Spleen (tissue), 7 donors: ENCODE measurements around the gene ZNF860.

Experiments used
- CTCF ChIP-seq, 11 experiments: fragments of 200-600 bp in 7 of 11; fragments of 450-650 bp in 4 of 11; sonication (generic) in 4 of 11; IDR thresholded peaks in 8 of 11; conservative IDR thresholded peaks in 3 of 11; 1 replicate in 7 of 11; 2 replicates in 4 of 11; pipeline versions ENCODE4 v1.4.0 to v1.8.0; 2016 to 2021; ENCODE audit warnings: antibody characterized with exemption in 11 of 11, inconsistent platforms in 4 of 11, mild to moderate bottlenecking in 1 of 11
- POLR2A ChIP-seq, 3 donors: fragments of 450-650 bp; IDR thresholded peaks; one replicate each; pipeline ENCODE4 v1.5.1; 2017; ENCODE audit warnings: antibody characterized with exemption in 3 of 3, mild to moderate bottlenecking in 1 of 3
- POLR2AphosphoS5 ChIP-seq, 3 donors: sonication (generic); formaldehyde crosslinking; IDR thresholded peaks; one replicate each; pipeline ENCODE4 v1.5.1; 2017; ENCODE audit warnings: antibody characterized with exemption in 3 of 3
- donor health status: DM: no; HTN: no; CAD: no; lungs with moderate emphysema.
- donor health status: DM: no; HTN: no; CAD: no.
- donor health status: DM: no; HTN: no; CAD: no.

DNA sequence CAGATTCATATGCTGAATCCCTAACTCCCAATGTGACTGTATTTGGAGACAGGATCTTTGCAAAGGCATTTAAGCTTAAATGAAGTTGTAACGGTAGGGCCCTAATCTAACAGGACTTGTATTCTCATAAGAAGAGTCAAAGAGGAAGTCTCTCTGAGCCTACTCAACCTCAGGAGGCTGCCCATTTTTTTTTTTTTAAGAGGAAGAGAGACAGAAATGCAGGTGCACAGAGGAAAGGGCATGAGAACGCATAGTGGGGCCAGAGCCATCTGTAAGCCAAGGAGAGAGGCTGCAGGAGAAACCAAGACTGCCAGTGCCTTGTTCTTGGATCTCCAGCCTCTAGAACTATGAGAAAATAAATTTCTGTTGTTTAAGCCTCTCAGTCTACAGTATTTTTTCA, 28.4 kb downstream of the ZNF860 start:
- TF ChIP-seq CTCF (IDR thresholded peaks at IDR 0.05 in 8 of 11, conservative IDR thresholded peaks at IDR 0.05 in 3 of 11) = no peak
- no peak for TF ChIP-seq POLR2AphosphoS5 (IDR thresholded peaks at IDR 0.05)
- TF ChIP-seq POLR2A (IDR thresholded peaks at IDR 0.05) = no peak
